HEK293 (cell line): ENCODE data around the gene TKTL1.
"Not testable (repeated sequence)": the region's sequence is repeated elsewhere in the genome, so short reads cannot be mapped to it uniquely, and the experiment has no call there.

Experiments used
- CTCF ChIA-PET: fragments of 350-600 bp; formaldehyde crosslinking; extraction: SDS; loops from one replicate; lab custom pipeline; 2021; ENCODE audit warnings: antibody characterized with exemption; lab: Yijun Ruan, JAX
- POLR2A ChIA-PET: fragments of 300-600 bp; formaldehyde crosslinking; extraction: SDS; loops from one replicate; lab custom pipeline; 2020; ENCODE audit warnings: antibody characterized with exemption, inconsistent platforms; lab: Yijun Ruan, JAX
- H3K27ac ChIP-seq: fragments of 200-500 bp; sonication (Bioruptor generic); 2 replicates; pipeline ENCODE4 v1.5.1; 2014; ENCODE audit warnings: low read depth, low read length, control low read depth, inconsistent platforms; ENCODE audit errors: extremely low read depth
- H3K36me3 ChIP-seq, 2 experiments: fragments of 200-500 bp in 1 of 2; sonication (Bioruptor generic) in 1 of 2; 1 replicate in 1 of 2; 2 replicates in 1 of 2; pipeline ENCODE4 v1.5.1; 2014 to 2017; ENCODE audit warnings: inconsistent platforms in 2 of 2, low read length in 2 of 2; ENCODE audit not compliant: control insufficient read depth in 2 of 2, insufficient read depth in 1 of 2
- H3K4me1 ChIP-seq: fragments of 200-500 bp; sonication (Bioruptor generic); 2 replicates; pipeline ENCODE4 v1.5.1; 2014; ENCODE audit warnings: mild to moderate bottlenecking, low read length, inconsistent platforms; ENCODE audit not compliant: control insufficient read depth, insufficient read depth
- H3K4me3 ChIP-seq: 2 replicates; pipeline ENCODE4 v1.5.1; 2011; ENCODE audit warnings: low read depth, mild to moderate bottlenecking, control low read depth, low read length, moderate library complexity
- H3K9me3 ChIP-seq: fragments of 200-500 bp; sonication (Bioruptor generic); 2 replicates; pipeline ENCODE4 v1.5.1; 2014; ENCODE audit warnings: low read depth, low read length, inconsistent platforms; ENCODE audit not compliant: control insufficient read depth, insufficient read depth
- FEZF1 ChIP-seq: fragments of 450-650 bp; formaldehyde crosslinking; IDR thresholded peaks from 2 replicates; pipeline ENCODE4 v1.5.1; 2016; ENCODE audit warnings: missing biosample characterization, missing genetic modification characterization
- SCRT1 ChIP-seq: fragments of 450-650 bp; formaldehyde crosslinking; IDR thresholded peaks from 2 replicates; pipeline ENCODE4 v1.5.1; 2016; ENCODE audit warnings: missing biosample characterization, missing genetic modification characterization, borderline replicate concordance
- SCRT2 ChIP-seq: fragments of 450-650 bp; formaldehyde crosslinking; IDR thresholded peaks from 2 replicates; pipeline ENCODE4 v1.5.1; 2016; ENCODE audit warnings: missing biosample characterization, missing genetic modification characterization
- ZBTB21 ChIP-seq: fragments of 450-650 bp; formaldehyde crosslinking; IDR thresholded peaks from 2 replicates; pipeline ENCODE4 v1.5.1; 2017; ENCODE audit warnings: missing biosample characterization, missing genetic modification characterization
- ZBTB8A ChIP-seq: fragments of 450-650 bp; formaldehyde crosslinking; IDR thresholded peaks from 2 replicates; pipeline ENCODE4 v1.5.1; 2016; ENCODE audit warnings: missing biosample characterization, missing genetic modification characterization
- ZNF114 ChIP-seq: fragments of 450-650 bp; formaldehyde crosslinking; IDR thresholded peaks from 2 replicates; pipeline ENCODE4 v1.5.0; 2017; ENCODE audit warnings: missing biosample characterization, missing genetic modification characterization
- ZNF221 ChIP-seq: fragments of 450-650 bp; formaldehyde crosslinking; IDR thresholded peaks from 2 replicates; pipeline ENCODE4 v1.5.1; 2017; ENCODE audit warnings: missing biosample characterization, missing genetic modification characterization, borderline replicate concordance
- ZNF324 ChIP-seq: fragments of 450-650 bp; formaldehyde crosslinking; IDR thresholded peaks from 2 replicates; pipeline ENCODE4 v1.5.1; 2016; ENCODE audit warnings: missing biosample characterization, missing genetic modification characterization
- ZNF37A ChIP-seq: fragments of 450-650 bp; IDR thresholded peaks from 2 replicates; pipeline ENCODE4 v1.5.1; 2018; ENCODE audit warnings: missing biosample characterization, missing genetic modification characterization
- ZNF394 ChIP-seq: fragments of 450-650 bp; formaldehyde crosslinking; IDR thresholded peaks from 2 replicates; pipeline ENCODE4 v1.5.1; 2016; ENCODE audit warnings: missing biosample characterization, missing genetic modification characterization, mild to moderate bottlenecking, moderate library complexity, borderline replicate concordance
- ZNF514 ChIP-seq: fragments of 450-650 bp; formaldehyde crosslinking; IDR thresholded peaks from 2 replicates; pipeline ENCODE4 v1.5.1; 2016; ENCODE audit warnings: missing biosample characterization, missing genetic modification characterization
- ZNF530 ChIP-seq: fragments of 450-650 bp; formaldehyde crosslinking; IDR thresholded peaks from 2 replicates; pipeline ENCODE4 v1.5.1; 2016; ENCODE audit warnings: low read depth, missing biosample characterization, missing genetic modification characterization
- ZNF830 ChIP-seq: fragments of 450-650 bp; IDR thresholded peaks from 2 replicates; pipeline ENCODE4 v1.5.0; 2018; ENCODE audit warnings: missing biosample characterization, missing genetic modification characterization, low read depth, mild to moderate bottlenecking, moderate library complexity
- TF ChIP-seq, protein P1 (sequence below): fragments of 450-650 bp; formaldehyde crosslinking; IDR thresholded peaks from 2 replicates; pipeline ENCODE4 v1.5.1; 2016; ENCODE audit warnings: missing biosample characterization, missing genetic modification characterization
- TF ChIP-seq, protein P2 (sequence below): fragments of 450-650 bp; formaldehyde crosslinking; IDR thresholded peaks from 2 replicates; pipeline ENCODE4 v1.5.1; 2016; ENCODE audit warnings: missing biosample characterization, missing genetic modification characterization, low read depth
- TF ChIP-seq, protein P3 (sequence below): fragments of 450-650 bp; IDR thresholded peaks from 2 replicates; pipeline ENCODE4 v1.5.1; 2018; ENCODE audit warnings: missing biosample characterization, mild to moderate bottlenecking, missing genetic modification characterization

The TKTL1 gene

DNA sequence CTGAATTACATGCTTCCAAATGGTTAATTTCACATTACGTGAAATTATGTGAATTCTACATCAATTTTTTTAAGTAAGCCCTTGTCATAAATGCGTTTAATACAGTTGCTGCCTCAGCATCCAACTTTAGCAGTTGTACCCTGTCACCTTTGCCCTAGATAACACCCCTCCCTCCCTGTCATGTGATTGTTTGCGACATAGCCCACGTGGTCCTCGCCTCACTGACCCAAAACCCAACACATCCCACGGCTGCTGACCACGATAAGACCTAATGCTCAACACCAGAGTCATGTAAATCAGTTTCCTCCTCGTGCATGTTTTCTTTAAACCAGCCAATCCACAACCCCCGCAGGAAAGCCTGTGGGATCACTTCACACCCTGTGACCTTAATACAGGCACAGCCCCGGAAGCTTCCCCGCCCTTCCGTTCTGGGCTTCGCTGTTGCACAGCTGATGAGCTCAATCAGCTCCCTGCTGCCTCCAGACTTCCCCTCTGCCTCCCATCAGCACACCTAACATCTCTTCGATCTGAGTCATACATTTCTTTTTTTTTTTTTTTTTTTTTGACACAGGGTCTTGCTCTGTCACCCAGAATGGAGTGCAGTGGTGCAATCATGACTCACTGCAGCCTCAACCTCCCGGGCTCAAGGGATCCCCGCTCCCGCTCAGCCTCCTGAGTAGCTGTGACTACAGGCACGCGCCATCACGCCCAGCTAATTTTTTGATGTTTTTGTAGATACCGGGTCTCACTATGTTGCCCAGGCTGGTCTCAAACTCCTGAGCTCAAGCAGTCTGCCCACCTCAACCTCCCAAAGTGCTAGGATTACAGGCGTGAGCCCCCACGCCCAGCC, 10.9 kb upstream of the TKTL1 start:
- H3K4me1 ChIP-seq, H3K4me3 ChIP-seq, H3K27ac ChIP-seq, H3K9me3 ChIP-seq, POLR2A ChIA-PET, CTCF ChIA-PET, H3K36me3 ChIP-seq: not testable (repeated sequence)

DNA sequence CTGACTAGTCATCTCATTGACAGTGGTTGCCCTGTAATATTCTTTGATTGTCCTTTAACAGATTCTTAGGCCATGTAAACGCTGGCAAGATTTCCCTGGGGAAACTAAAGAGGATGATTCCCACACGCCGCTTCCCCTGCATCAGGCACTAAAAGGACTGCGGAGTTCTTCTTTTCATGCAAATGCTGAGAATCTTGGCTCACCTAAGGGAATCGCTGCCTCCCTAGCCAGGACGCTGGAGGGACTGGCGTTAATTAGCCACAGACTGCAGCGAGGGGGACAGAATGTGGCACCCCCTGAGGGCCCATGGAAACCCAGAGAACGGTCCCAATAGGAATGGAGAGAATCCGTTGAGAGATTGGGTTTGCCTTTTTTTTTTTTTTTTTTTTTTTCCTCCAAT, 9.2 kb upstream of the TKTL1 start:
- H3K9me3 ChIP-seq, CTCF ChIA-PET: not testable (repeated sequence)

DNA sequence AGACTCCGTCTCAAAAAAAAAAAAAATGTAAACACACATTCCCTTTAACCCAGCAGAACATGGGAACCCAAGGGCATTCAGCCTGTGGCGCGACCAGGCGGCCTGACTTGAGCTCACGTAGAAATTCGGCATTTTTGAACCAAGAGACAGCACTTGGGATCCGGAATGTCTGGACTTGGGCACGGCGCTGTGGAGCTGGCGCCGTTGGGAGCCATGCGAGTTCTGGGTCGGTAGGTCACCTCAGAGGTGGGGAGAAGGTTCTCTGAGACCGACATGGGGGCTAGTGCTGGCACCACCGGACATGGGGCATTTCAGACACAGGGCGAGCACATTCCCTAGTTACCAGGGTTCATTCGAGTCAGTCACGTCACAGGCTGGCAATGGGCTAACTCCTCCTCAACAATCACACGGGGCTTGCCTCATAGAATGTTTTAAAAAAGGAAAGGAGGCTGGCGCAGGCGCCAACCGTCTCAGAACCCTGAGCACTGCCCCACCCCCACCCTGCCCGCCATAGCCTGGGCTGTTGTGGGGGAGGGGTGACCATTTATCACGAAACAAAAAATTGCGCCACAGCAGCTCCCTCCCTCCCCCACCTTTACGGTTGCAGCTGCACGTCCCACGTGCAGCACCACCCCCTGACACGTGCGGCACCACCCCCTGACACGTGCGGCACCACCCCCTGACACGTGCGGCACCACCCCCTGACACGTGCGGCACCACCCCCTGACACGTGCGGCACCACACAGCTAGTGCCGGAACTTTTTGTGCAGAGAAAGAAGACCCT, 612 bp upstream of the TKTL1 start, which contains the start of gene TEX28:
Gene TEX28 (minus strand): TSS at position 334 of the 784 bp plus-strand sequence. CDS start 3,007 bp downstream, outside the sequence.
- no peaks in the 10 kb centered on the region for H3K36me3 ChIP-seq
- H3K4me3 ChIP-seq, result no peak within 1 kb of the TSS
- no peak within 1 kb of the TSS for H3K27ac ChIP-seq
- no peaks in the 10 kb centered on the region for H3K9me3 ChIP-seq
- H3K4me1 ChIP-seq, result no peaks in the 10 kb centered on the region
- ChIA-PET POLR2A (interaction anchor here (0.7 kb wide), 1 partner anchor 246 kb away, joined by 3 read pairs; no protein-coding TSS in a partner anchor), CTCF (interaction anchor here (0.7 to 1.6 kb wide), 3 partner anchors 14 to 1336 kb away, joined by 3 to 6 read pairs (median 4); no protein-coding TSS in a partner anchor)
- TF ChIP-seq ZNF114 (no peak), FEZF1 (tag by site-specific recombination) (no peak), ZNF221 (tag by site-specific recombination) (no peak), SCRT1 (tag by site-specific recombination) (no peak), ZNF324 (tag by site-specific recombination) (no peak), ZNF530 (tag by site-specific recombination) (no peak), ZNF394 (tag by site-specific recombination) (no peak), ZBTB8A (tag by site-specific recombination) (no peak), ZBTB21 (tag by site-specific recombination) (no peak), ZNF514 (tag by site-specific recombination) (no peak), SCRT2 (tag by site-specific recombination) (no peak), ZNF830 (tag by site-specific recombination) (no peak), ZNF37A (tag by site-specific recombination) (no peak)
- TF ChIP-seq, protein P1, sequence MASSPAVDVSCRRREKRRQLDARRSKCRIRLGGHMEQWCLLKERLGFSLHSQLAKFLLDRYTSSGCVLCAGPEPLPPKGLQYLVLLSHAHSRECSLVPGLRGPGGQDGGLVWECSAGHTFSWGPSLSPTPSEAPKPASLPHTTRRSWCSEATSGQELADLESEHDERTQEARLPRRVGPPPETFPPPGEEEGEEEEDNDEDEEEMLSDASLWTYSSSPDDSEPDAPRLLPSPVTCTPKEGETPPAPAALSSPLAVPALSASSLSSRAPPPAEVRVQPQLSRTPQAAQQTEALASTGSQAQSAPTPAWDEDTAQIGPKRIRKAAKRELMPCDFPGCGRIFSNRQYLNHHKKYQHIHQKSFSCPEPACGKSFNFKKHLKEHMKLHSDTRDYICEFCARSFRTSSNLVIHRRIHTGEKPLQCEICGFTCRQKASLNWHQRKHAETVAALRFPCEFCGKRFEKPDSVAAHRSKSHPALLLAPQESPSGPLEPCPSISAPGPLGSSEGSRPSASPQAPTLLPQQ, result no peak
- TF ChIP-seq, protein P2, sequence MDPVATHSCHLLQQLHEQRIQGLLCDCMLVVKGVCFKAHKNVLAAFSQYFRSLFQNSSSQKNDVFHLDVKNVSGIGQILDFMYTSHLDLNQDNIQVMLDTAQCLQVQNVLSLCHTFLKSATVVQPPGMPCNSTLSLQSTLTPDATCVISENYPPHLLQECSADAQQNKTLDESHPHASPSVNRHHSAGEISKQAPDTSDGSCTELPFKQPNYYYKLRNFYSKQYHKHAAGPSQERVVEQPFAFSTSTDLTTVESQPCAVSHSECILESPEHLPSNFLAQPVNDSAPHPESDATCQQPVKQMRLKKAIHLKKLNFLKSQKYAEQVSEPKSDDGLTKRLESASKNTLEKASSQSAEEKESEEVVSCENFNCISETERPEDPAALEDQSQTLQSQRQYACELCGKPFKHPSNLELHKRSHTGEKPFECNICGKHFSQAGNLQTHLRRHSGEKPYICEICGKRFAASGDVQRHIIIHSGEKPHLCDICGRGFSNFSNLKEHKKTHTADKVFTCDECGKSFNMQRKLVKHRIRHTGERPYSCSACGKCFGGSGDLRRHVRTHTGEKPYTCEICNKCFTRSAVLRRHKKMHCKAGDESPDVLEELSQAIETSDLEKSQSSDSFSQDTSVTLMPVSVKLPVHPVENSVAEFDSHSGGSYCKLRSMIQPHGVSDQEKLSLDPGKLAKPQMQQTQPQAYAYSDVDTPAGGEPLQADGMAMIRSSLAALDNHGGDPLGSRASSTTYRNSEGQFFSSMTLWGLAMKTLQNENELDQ (tag by site-specific recombination), result no peak
- TF ChIP-seq, protein P3, sequence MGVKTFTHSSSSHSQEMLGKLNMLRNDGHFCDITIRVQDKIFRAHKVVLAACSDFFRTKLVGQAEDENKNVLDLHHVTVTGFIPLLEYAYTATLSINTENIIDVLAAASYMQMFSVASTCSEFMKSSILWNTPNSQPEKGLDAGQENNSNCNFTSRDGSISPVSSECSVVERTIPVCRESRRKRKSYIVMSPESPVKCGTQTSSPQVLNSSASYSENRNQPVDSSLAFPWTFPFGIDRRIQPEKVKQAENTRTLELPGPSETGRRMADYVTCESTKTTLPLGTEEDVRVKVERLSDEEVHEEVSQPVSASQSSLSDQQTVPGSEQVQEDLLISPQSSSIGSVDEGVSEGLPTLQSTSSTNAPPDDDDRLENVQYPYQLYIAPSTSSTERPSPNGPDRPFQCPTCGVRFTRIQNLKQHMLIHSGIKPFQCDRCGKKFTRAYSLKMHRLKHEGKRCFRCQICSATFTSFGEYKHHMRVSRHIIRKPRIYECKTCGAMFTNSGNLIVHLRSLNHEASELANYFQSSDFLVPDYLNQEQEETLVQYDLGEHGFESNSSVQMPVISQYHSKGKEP (tag by site-specific recombination), result no peak

More for the DNA sequence above, 9.2 kb upstream of the TKTL1 start:
- POLR2A ChIA-PET, H3K27ac ChIP-seq, H3K4me1 ChIP-seq, H3K36me3 ChIP-seq, H3K4me3 ChIP-seq: not testable (repeated sequence)
